SH-SY5Y (cell line): Measurements from ENCODE around the gene RAB40C.

Experiments used
- GATA2 ChIP-seq: IDR thresholded peaks from 2 replicates; pipeline ENCODE4 v1.6.1; 2011; ENCODE audit warnings: mild to moderate bottlenecking, low read depth, low read length
- GATA3 ChIP-seq: IDR thresholded peaks from 2 replicates; pipeline ENCODE4 v1.6.1; 2011; ENCODE audit warnings: low read depth, mild to moderate bottlenecking, low read length, moderate library complexity

GRCh38 chr16:668519-669171 lies 78.8 kb downstream of the RAB40C start:
- TF ChIP-seq GATA3 (no peak), GATA2 (no peak)
